SH-SY5Y (cell line): ENCODE results near the gene IGDCC3.

Experiments used
- GATA2 ChIP-seq: IDR thresholded peaks from 2 replicates; pipeline ENCODE4 v1.6.1; 2011; ENCODE audit warnings: mild to moderate bottlenecking, low read depth, low read length
- GATA3 ChIP-seq: IDR thresholded peaks from 2 replicates; pipeline ENCODE4 v1.6.1; 2011; ENCODE audit warnings: low read depth, mild to moderate bottlenecking, low read length, moderate library complexity

GRCh38 chr15:65333148-65333820, 44.5 kb downstream of the IGDCC3 start:
- TF ChIP-seq GATA2 (no peak), GATA3 (no peak)
